Panc1 (cell line): Measurements from ENCODE around the gene NARF. TPM values are rescaled to one million over a fixed set of nuclear protein-coding genes. Genes with fewer than 3 reads are reported as not detected.

ENCODE experiments used
- ATAC-seq: fragments of 200-7000 bp; cut with Tn5 transposase; 2 replicates; pipeline ENCODE4 v1.9.1; 2020; ENCODE audit warnings: mild to moderate bottlenecking, moderate library complexity
- BruUV-seq: library from RNA; stranded (reverse); fragments of 400-500 nt; replicated peaks from 2 replicates; lab custom pipeline; 2021; lab: Mats Ljungman, UMichigan
- CTCF ChIA-PET: fragments of 300-600 bp; sonication (Branson Sonifier 250); formaldehyde crosslinking; loops from one replicate; lab custom pipeline; 2022; ENCODE audit warnings: antibody characterized with exemption; lab: Charles Lee
- POLR2A ChIA-PET: fragments of 300-600 bp; sonication (Branson Sonifier 250); formaldehyde crosslinking; loops from one replicate; lab custom pipeline; 2022; ENCODE audit warnings: antibody characterized with exemption; lab: Charles Lee
- DNase-seq: peaks from one replicate; pipeline ENCODE4 v3.0.0-alpha.2; 2010; ENCODE audit warnings: low read depth, low spot score
- H3K27ac ChIP-seq: 2 replicates; pipeline ENCODE4 v1.5.1; 2011; ENCODE audit warnings: mild to moderate bottlenecking, low read length, inconsistent platforms
- H3K27me3 ChIP-seq: fragments of 200-500 bp; sonication (Bioruptor generic); 2 replicates; pipeline ENCODE4 v1.6.0; 2014; ENCODE audit warnings: low read length, inconsistent platforms; ENCODE audit not compliant: control insufficient read depth, insufficient read depth
- H3K36me3 ChIP-seq: fragments of 200-500 bp; sonication (Bioruptor generic); 2 replicates; pipeline ENCODE4 v1.5.1; 2014; ENCODE audit warnings: inconsistent platforms, mild to moderate bottlenecking, low read length, moderate library complexity; ENCODE audit not compliant: control insufficient read depth, insufficient read depth
- H3K4me1 ChIP-seq: 2 replicates; pipeline ENCODE4 v1.5.1; 2011; ENCODE audit warnings: inconsistent platforms, mild to moderate bottlenecking, low read length, moderate library complexity; ENCODE audit not compliant: control insufficient read depth, insufficient read depth
- H3K4me3 ChIP-seq, 2 experiments: 2 replicates each; pipeline ENCODE4 v1.5.1; 2011 to 2012; ENCODE audit warnings: low read depth in 2 of 2, low read length in 2 of 2, mild to moderate bottlenecking in 2 of 2, inconsistent platforms in 1 of 2, moderate library complexity in 1 of 2
- H3K9me3 ChIP-seq: fragments of 200-500 bp; sonication (Bioruptor generic); 2 replicates; pipeline ENCODE4 v1.5.1; 2014; ENCODE audit warnings: low read depth, mild to moderate bottlenecking, inconsistent platforms, low read length, moderate library complexity; ENCODE audit not compliant: control insufficient read depth, insufficient read depth
- POLR2AphosphoS5 ChIP-seq: IDR thresholded peaks from 2 replicates; pipeline ENCODE4 v1.6.1; 2012; ENCODE audit warnings: mild to moderate bottlenecking, low read depth, low read length, moderate library complexity
- SIN3A ChIP-seq: IDR thresholded peaks from 2 replicates; pipeline ENCODE4 v1.6.1; 2012; ENCODE audit warnings: low read depth, mild to moderate bottlenecking, low read length, moderate library complexity, borderline replicate concordance; ENCODE audit not compliant: insufficient read depth
- TCF7L2 ChIP-seq: IDR thresholded peaks from 2 replicates; pipeline ENCODE4 v1.6.1; 2011; ENCODE audit warnings: mild to moderate bottlenecking, low read depth, low read length, inconsistent platforms
- in situ Hi-C: cut with HindIII; loops from 2 replicates; pipeline ENCODE4 v1.10.0; 2016; ENCODE audit warnings: low sequenced_read_pairs, low pct_unique_long_range_greater_than_20kb
- intact Hi-C: fragments of 100-400 bp; cut with micrococcal nuclease; formaldehyde crosslinking; loops from one replicate; pipeline ENCODE4 v1.10.0; 2022; ENCODE audit not compliant: unreplicated experiment
- total RNA-seq: library from RNA; stranded (reverse); gene quantifications from one replicate; pipeline ENCODE4 v1.2.1, GENCODE V29; 2021; ENCODE audit not compliant: unreplicated experiment
- TF ChIP-seq, protein P1 (sequence below), 2 experiments: IDR thresholded peaks; 2 replicates each; pipeline ENCODE4 v1.6.1; 2011 to 2012; ENCODE audit warnings: low read depth in 2 of 2, control low read depth in 1 of 2, low read length in 1 of 2, mild to moderate bottlenecking in 1 of 2, moderate library complexity in 1 of 2; ENCODE audit not compliant: insufficient read depth in 1 of 2
- TF ChIP-seq, protein P2 (sequence below): fragments of 450-650 bp; IDR thresholded peaks from 2 replicates; pipeline ENCODE4 v1.5.1; 2017; ENCODE audit warnings: mild to moderate bottlenecking

The NARF gene
- total RNA-seq, 1 experiment from 2014 or later, result 60.9 TPM

DNA sequence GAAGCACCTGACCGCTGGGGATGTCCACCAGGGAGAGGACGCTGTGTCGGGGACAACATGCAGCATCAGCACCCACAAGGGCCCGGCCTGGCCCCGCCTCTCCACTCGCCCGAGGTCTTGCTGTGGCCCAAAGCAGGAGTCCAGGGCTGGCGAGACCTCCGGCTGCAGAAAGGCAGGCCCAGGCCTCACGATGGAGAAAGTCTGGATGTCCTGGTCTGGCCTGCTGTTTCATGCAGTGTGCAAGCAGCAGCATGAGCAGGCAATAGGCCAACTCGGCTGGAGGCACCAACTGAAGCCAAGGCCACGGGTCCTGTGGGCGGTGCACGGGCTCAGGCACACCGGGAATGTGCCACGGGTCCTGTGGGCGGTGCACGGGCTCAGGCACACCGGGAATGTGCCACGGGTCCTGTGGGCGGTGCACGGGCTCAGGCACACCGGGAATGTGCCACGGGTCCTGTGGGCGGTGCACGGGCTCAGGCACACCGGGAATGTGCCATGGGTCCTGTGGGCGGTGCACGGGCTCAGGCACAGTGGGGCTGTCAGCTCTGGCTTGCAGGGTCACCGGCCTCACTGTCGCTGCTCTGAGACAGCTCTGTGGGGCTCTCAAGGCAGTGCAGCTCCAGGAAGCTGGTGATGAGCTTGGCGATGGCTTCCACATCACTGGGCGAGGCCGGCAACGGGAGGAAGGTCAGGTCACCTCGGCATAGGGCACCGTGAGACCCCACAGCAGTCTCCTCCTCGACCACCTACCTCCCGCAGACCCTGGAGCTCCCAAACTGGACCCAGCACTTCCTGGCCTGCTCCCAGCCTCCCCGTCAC lies 14.9 kb upstream of the NARF start:
- ATAC-seq (peak; percentile 8; the same call in 1 of the 2 replicates), DNase-seq (no peak)
- POLR2A ChIA-PET, result interaction anchor here (0.5 kb wide), 1 partner anchor 93 kb away, joined by 4 read pairs; no protein-coding TSS in a partner anchor
- Histone ChIP-seq H3K27me3 (no peaks in the 10 kb centered on the region), H3K36me3 (no peaks in the 10 kb centered on the region), H3K4me1 (peaks cover 11% of the 10 kb centered on the region; the same call in 1 of the 2 replicates), H3K4me3 (no peak overlapping the region), H3K9me3 (no peaks in the 10 kb centered on the region), H3K27ac (no peak overlapping the region)
- TF ChIP-seq POLR2AphosphoS5 (no peak), TCF7L2 (no peak), SIN3A (no peak)
- TF ChIP-seq, protein P1, sequence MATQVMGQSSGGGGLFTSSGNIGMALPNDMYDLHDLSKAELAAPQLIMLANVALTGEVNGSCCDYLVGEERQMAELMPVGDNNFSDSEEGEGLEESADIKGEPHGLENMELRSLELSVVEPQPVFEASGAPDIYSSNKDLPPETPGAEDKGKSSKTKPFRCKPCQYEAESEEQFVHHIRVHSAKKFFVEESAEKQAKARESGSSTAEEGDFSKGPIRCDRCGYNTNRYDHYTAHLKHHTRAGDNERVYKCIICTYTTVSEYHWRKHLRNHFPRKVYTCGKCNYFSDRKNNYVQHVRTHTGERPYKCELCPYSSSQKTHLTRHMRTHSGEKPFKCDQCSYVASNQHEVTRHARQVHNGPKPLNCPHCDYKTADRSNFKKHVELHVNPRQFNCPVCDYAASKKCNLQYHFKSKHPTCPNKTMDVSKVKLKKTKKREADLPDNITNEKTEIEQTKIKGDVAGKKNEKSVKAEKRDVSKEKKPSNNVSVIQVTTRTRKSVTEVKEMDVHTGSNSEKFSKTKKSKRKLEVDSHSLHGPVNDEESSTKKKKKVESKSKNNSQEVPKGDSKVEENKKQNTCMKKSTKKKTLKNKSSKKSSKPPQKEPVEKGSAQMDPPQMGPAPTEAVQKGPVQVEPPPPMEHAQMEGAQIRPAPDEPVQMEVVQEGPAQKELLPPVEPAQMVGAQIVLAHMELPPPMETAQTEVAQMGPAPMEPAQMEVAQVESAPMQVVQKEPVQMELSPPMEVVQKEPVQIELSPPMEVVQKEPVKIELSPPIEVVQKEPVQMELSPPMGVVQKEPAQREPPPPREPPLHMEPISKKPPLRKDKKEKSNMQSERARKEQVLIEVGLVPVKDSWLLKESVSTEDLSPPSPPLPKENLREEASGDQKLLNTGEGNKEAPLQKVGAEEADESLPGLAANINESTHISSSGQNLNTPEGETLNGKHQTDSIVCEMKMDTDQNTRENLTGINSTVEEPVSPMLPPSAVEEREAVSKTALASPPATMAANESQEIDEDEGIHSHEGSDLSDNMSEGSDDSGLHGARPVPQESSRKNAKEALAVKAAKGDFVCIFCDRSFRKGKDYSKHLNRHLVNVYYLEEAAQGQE (IDR thresholded peaks at IDR 0.05; ENCODE audit: insufficient read depth in 1 of 2, low read depth in 2 of 2, low read length in 1 of 2), result no peak
- TF ChIP-seq, protein P2, sequence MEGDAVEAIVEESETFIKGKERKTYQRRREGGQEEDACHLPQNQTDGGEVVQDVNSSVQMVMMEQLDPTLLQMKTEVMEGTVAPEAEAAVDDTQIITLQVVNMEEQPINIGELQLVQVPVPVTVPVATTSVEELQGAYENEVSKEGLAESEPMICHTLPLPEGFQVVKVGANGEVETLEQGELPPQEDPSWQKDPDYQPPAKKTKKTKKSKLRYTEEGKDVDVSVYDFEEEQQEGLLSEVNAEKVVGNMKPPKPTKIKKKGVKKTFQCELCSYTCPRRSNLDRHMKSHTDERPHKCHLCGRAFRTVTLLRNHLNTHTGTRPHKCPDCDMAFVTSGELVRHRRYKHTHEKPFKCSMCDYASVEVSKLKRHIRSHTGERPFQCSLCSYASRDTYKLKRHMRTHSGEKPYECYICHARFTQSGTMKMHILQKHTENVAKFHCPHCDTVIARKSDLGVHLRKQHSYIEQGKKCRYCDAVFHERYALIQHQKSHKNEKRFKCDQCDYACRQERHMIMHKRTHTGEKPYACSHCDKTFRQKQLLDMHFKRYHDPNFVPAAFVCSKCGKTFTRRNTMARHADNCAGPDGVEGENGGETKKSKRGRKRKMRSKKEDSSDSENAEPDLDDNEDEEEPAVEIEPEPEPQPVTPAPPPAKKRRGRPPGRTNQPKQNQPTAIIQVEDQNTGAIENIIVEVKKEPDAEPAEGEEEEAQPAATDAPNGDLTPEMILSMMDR, result no peak
- no TSS peak for BruUV-seq
- CTCF ChIA-PET, result no interaction called here
- intact Hi-C loops, result no loop called here
- in situ Hi-C loops, result no loop called here

DNA sequence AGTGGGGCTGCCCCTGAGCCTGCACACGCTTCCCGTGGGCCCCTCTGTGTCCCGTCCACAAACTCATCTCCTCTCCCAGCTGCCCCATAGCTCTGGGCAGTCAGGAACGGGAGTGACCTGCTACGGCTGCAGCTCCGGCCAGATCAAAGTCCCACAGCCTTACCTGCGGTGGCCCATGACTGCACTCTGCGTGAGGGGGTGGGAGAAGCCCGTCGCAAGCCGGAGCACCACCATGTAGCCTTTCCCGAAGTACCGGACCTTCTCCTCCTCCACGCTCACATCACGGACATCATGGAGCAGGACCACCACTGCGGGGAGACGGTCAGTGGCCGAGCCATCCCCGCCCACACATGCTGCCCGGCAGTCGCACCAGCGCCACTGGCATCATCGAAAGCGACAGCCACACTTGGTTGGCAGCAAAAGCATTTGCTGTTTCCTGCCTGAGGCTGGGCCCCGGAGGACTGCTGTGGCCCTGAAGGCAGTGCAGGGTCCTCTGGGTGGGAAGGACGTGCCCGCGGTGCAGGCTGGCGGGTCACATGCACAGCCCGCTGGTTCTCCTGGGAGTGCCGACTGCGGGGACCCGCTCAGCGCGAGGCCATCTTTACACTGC lies 14.2 kb upstream of the NARF start:
- Histone ChIP-seq H3K9me3 (no peaks in the 10 kb centered on the region), H3K27me3 (no peaks in the 10 kb centered on the region), H3K4me3 (no peak overlapping the region), H3K4me1 (peaks cover 16% of the 10 kb centered on the region; the same call in 1 of the 2 replicates), H3K27ac (no peak overlapping the region), H3K36me3 (no peaks in the 10 kb centered on the region)
- CTCF ChIA-PET, result no interaction called here
- no peak for TF ChIP-seq SIN3A
- TF ChIP-seq, protein P1 (IDR thresholded peaks at IDR 0.05; ENCODE audit: insufficient read depth in 1 of 2, low read depth in 2 of 2, low read length in 1 of 2), result no peak
- TF ChIP-seq, protein P2, result no peak
- no peak for TF ChIP-seq POLR2AphosphoS5
- no peak for TF ChIP-seq TCF7L2
- DNase-seq (no peak), ATAC-seq (no peak)
- in situ Hi-C loops, result no loop called here
- intact Hi-C loops, result no loop called here
- POLR2A ChIA-PET, result no interaction called here
- BruUV-seq, result no TSS peak
